Small intestine (tissue), 7 donors: Measurements from ENCODE around the gene CD58. TPM values are rescaled to one million over a fixed set of nuclear protein-coding genes. Genes with fewer than 3 reads are reported as not detected.
A peak's percentile ranks its signal among the peaks of the same experiment; 100 is the strongest.

Experiments used
- DNase-seq, 2 donors: peaks; one replicate each; pipeline versions ENCODE4 v3.0.0 to v3.0.0-alpha.2; 2013
- FAIRE-seq: peaks from 2 replicates; lab custom pipeline; 2012; peaks lifted over from hg19 to GRCh38; lab: Jason Lieb, UNC
- H3K27ac ChIP-seq, 3 donors: one replicate each; pipeline ENCODE4 v1.5.1; 2013; ENCODE audit warnings: low read length in 2 of 3, mild to moderate bottlenecking in 2 of 3, control low read depth in 1 of 3, inconsistent platforms in 1 of 3, low read depth in 1 of 3, moderate library complexity in 1 of 3
- H3K27me3 ChIP-seq, 3 donors: one replicate each; pipeline ENCODE4 v1.6.1; 2013; ENCODE audit warnings: low read length in 3 of 3, inconsistent platforms in 1 of 3; ENCODE audit not compliant: control insufficient read depth in 3 of 3, insufficient read depth in 3 of 3
- H3K36me3 ChIP-seq, 3 donors: one replicate each; pipeline ENCODE4 v1.6.1; 2013; ENCODE audit warnings: low read length in 3 of 3, inconsistent platforms in 1 of 3, low read depth in 1 of 3, mild to moderate bottlenecking in 1 of 3, moderate library complexity in 1 of 3; ENCODE audit not compliant: control insufficient read depth in 3 of 3, insufficient read depth in 2 of 3
- H3K4me1 ChIP-seq, 3 donors: one replicate each; pipeline ENCODE4 v1.6.1; 2013; ENCODE audit warnings: low read length in 2 of 3, inconsistent platforms in 1 of 3, low read depth in 1 of 3, mild to moderate bottlenecking in 1 of 3, moderate library complexity in 1 of 3; ENCODE audit not compliant: control insufficient read depth in 3 of 3, insufficient read depth in 2 of 3
- H3K4me3 ChIP-seq, 3 donors: one replicate each; pipeline ENCODE4 v1.5.1; 2013; ENCODE audit warnings: low read length in 3 of 3, control low read depth in 1 of 3, inconsistent platforms in 1 of 3, low read depth in 1 of 3, mild to moderate bottlenecking in 1 of 3, moderate library complexity in 1 of 3
- H3K9me3 ChIP-seq, 2 donors: one replicate each; pipeline ENCODE4 v1.6.1; 2013; ENCODE audit warnings: low read depth in 1 of 2, low read length in 1 of 2; ENCODE audit not compliant: control insufficient read depth in 2 of 2, insufficient read depth in 1 of 2
- WGBS, 3 donors: extraction: QIAGEN DNeasy Blood & Tissue Kit; methylation state at CpG; one replicate each; pipeline ENCODE4 v1.1.7; 2013; 5-methylcytosine and 5-hydroxymethylcytosine counted together
- polyA plus RNA-seq, 4 donors: library from polyadenylated mRNA; stranded (reverse) in 3 of 4; unstranded in 1 of 4; fragments of 200-250 nt in 3 of 4; fragments of 120-200 nt in 1 of 4; gene quantifications; one replicate each; pipeline versions ENCODE4 v1.2.1 to v1.2.3, GENCODE V29; 2013
- donor health status: healthy with polysubstance abuse.
- donor health status: control.
- donor health status: control.
- donor health status: Bipolar disorder and iron deficiency.
- donor health status: healthy.

Gene CD58
- polyA plus RNA-seq, 4 donors = 28.4 to 40.8 (median 29.6) TPM

DNA sequence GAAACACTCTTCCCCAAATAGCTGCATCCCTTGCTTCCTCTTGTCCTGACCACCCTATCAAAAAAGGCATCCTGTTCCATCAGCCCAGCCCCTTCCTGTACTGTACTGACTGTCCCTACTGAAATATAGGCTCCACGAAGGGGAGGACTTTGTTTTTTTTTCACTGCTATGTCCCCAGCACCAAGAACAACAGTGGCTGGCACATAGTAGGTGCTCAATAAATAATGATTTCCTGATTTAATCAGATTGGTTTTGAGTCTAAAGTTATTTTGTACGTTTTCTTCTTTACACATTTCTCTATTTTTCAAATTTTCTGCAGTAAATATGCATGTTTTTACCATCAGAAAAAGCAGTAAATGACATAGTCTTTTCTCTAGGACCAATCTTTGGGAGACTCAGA lies 73.9 kb downstream of the CD58 start:
- no peak for FAIRE-seq
- Histone ChIP-seq H3K36me3 (peaks cover 0 to 2% (median 0%) of the 10 kb centered on the region in 3 donors), H3K9me3 (no peaks in the 10 kb centered on the region), H3K27ac (peak overlapping the region in 1 of 3 donors; percentile 91), H3K4me3 (no peak overlapping the region), H3K4me1 (peaks cover 9 to 67% (median 20%) of the 10 kb centered on the region in 3 donors), H3K27me3 (no peaks in the 10 kb centered on the region)
- no peak for DNase-seq
- WGBS, 3 donors = 85 to 94% (median 88%) methylated on average over 2 of the region's 2 CpGs

DNA sequence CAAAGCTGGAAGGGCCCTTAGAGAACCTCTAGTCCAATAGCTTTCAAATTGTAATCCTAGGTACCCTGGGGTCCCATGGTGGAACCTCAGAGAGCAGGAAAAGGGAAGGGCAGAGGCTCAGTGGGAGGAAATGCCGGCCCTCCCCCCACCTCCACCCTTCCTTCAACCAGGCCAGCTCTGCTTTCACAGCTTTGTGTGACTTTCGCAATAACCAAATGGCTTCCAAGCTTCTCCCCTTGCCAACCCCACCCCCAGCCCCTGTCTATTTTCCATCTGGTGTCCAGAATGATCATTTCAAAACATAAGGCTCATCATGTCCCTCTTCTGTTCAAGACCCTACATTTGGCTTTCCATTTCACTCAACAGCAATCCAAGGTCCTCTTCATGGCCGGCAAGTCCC lies 74.4 kb downstream of the CD58 start:
- no peaks in the 10 kb centered on the region for H3K9me3 ChIP-seq
- no peak overlapping the region for H3K4me3 ChIP-seq
- FAIRE-seq = no peak
- peaks cover 0 to 2% (median 0%) of the 10 kb centered on the region in 3 donors for H3K36me3 ChIP-seq
- WGBS, 3 donors = 55 to 80% (median 67%) methylated on average over 3 of the region's 3 CpGs
- DNase-seq = peak in 1 of 2 donors; percentile 21
- no peaks in the 10 kb centered on the region for H3K27me3 ChIP-seq
- peak overlapping the region; percentile 17 to 91 (median 81) for H3K27ac ChIP-seq
- H3K4me1 ChIP-seq = peaks cover 7 to 73% (median 20%) of the 10 kb centered on the region in 3 donors

DNA sequence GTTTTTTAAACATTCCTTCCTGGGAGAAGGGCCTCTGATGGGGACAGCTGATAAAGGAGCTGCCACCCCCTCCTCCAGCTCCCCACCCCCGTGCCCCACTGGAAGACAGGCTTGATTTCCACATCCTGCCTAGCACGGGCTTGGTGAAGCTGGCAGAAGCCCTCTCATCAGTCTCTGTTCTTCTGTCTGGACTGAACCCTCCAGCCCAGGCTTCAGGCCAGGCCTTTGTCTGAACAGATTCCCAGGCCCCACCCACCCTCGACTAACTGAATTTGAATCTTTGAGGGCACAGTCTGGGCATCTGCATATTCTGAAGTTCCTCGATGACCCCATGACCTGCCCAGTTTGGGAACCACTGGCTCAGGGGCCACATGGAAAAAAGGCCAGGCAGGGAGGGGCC lies 75.3 kb downstream of the CD58 start:
- FAIRE-seq (no peak), DNase-seq (peak in 1 of 2 donors; percentile 49)
- H3K27me3 ChIP-seq = no peaks in the 10 kb centered on the region

DNA sequence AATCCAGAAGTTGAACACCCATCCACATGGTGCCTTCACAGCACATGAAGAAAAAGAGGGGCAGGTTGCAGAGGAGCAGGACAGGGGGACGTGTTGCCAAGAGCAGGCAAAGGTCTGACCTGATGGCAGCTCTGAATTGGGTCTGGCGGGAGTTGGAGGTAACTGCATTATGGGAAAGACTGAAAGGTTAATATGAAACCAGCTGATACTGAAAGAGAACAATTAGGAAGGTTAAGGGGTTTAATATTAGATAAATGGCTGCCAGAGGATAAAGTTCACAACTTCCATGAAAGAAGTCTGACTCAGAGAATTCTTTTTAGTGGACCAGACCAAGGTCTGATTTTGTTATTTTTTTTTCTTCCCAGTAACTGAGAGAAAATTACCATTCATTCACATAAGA lies 76.1 kb downstream of the CD58 start:
- 10 to 63% (median 37%) methylated on average over 2 of the region's 2 CpGs for WGBS, 3 donors
- H3K4me3 ChIP-seq = peak overlapping the region in 1 of 3 donors; percentile 9
- peak overlapping the region; percentile 78 to 91 (median 81) for H3K27ac ChIP-seq
- no peaks in the 10 kb centered on the region for H3K27me3 ChIP-seq
- DNase-seq (peak; percentile 79 to 95), FAIRE-seq (no peak)
- peaks cover 11 to 89% (median 20%) of the 10 kb centered on the region in 3 donors for H3K4me1 ChIP-seq
- H3K9me3 ChIP-seq = no peaks in the 10 kb centered on the region
- H3K36me3 ChIP-seq = peaks cover 0 to 2% (median 0%) of the 10 kb centered on the region in 3 donors

More for the DNA sequence above, 75.3 kb downstream of the CD58 start:
- peaks cover 8 to 81% (median 20%) of the 10 kb centered on the region in 3 donors for H3K4me1 ChIP-seq
- H3K9me3 ChIP-seq = no peaks in the 10 kb centered on the region
- 23 to 40% (median 24%) methylated on average over 4 of the region's 4 CpGs for WGBS, 3 donors
- peak overlapping the region; percentile 81 to 91 (median 84) for H3K27ac ChIP-seq
- H3K4me3 ChIP-seq = no peak overlapping the region
- H3K36me3 ChIP-seq = peaks cover 0 to 2% (median 0%) of the 10 kb centered on the region in 3 donors

DNA sequence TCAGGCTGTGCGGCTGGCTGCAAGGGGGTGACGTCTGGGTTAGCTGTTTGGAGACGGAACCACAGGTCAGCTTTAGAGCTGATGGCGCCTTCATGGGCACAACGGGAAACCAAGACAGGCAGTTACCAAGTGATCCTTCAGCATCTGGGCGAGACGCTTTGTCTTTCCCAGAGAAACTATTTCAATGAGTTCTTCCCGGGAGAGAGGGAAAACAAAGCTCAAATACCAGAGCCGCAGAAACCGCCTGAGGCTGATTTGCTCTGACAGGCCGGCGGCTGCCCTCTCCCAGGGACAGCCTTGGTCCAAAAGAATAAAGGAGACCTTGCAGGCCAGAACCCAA lies 76.5 kb downstream of the CD58 start:
- Histone ChIP-seq H3K4me1 (peaks cover 12 to 93% (median 20%) of the 10 kb centered on the region in 3 donors), H3K27ac (peak overlapping the region; percentile 71 to 91 (median 78)), H3K36me3 (peaks cover 0 to 2% (median 0%) of the 10 kb centered on the region in 3 donors), H3K4me3 (peak overlapping the region in 1 of 3 donors; percentile 10), H3K9me3 (no peaks in the 10 kb centered on the region), H3K27me3 (no peaks in the 10 kb centered on the region)
- FAIRE-seq (no peak), DNase-seq (no peak)
- 34 to 74% (median 49%) methylated on average over 12 of the region's 12 CpGs for WGBS, 3 donors

DNA sequence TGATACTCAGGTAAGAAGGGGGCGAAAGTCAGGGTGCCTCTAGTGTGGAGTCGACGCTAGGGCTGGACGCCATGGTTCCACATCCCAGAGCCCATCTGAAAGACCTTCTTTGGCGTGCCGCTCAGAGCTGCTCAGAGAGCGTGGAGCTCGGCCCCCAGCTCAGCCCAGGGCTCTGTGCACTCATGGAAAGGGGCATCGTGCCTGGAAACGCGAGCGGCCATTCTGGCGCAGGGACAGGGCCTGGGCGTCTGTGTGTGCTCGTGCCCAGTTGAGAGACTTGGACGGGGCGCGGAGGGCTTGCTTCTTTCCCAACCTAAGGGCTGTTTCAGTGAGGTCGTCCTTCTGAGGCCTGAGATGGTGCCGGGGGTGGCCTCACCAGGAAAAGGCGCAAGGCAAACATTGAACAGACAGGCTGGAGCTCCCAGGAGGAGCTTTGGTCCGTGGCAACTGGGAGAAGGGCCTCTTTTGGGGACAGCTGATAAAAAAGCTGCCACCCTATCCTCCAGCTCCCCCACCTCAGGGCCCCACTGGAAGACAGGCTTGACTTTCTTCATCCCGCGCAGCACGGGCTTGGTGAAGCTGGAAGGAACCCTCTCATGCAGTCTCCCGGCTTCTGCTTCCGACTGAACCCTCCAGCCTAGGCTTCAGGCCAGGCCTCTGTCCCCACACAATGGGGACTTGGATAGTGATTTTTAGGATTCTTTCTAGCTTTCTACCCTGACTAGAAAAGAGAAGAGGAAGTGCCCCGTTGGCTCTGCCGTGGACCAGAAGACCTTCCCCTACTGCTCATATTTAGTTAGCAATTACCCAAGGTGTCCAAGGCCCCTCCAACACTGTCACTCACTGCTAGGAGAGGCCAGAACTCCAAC lies 77.1 kb downstream of the CD58 start:
- Histone ChIP-seq H3K4me1 (peaks cover 12 to 96% (median 21%) of the 10 kb centered on the region in 3 donors), H3K4me3 (peak overlapping the region in 1 of 3 donors; percentile 10), H3K27me3 (no peaks in the 10 kb centered on the region), H3K27ac (peak overlapping the region; percentile 71 to 91 (median 78)), H3K36me3 (peaks cover 0 to 2% (median 0%) of the 10 kb centered on the region in 3 donors), H3K9me3 (no peaks in the 10 kb centered on the region)
- WGBS, 3 donors = 85 to 90% (median 88%) methylated on average over 29 of the region's 29 CpGs
- FAIRE-seq (no peak), DNase-seq (peak in 1 of 2 donors; percentile 43)

DNA sequence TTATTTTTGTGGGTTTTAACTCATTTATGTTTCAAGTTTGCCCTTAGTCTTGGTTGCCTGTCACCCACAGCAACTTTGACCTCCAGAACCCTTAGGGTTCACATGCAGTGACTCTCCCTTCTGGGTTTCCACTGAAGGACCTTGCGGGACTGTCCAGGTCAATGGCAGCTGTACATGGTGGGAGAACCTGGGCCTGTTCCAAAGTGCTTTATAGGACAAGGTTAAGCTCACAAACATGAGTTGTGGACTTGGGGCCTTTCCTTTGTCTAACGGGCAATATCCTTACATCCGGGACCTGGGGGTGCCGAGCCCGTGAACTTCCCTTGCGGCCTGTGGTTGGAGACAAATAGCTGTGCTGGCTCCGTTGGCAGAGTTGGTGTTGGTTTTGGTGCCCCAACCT lies 77.8 kb downstream of the CD58 start:
- Histone ChIP-seq H3K36me3 (peaks cover 0 to 2% (median 0%) of the 10 kb centered on the region in 3 donors), H3K27me3 (no peaks in the 10 kb centered on the region), H3K4me1 (peaks cover 12 to 95% (median 27%) of the 10 kb centered on the region in 3 donors), H3K4me3 (no peak overlapping the region), H3K9me3 (no peaks in the 10 kb centered on the region), H3K27ac (peak overlapping the region in 1 of 3 donors; percentile 91)
- DNase-seq = no peak
- no peak for FAIRE-seq
- WGBS, 3 donors = 96 to 98% (median 96%) methylated on average over 7 of the region's 7 CpGs

DNA sequence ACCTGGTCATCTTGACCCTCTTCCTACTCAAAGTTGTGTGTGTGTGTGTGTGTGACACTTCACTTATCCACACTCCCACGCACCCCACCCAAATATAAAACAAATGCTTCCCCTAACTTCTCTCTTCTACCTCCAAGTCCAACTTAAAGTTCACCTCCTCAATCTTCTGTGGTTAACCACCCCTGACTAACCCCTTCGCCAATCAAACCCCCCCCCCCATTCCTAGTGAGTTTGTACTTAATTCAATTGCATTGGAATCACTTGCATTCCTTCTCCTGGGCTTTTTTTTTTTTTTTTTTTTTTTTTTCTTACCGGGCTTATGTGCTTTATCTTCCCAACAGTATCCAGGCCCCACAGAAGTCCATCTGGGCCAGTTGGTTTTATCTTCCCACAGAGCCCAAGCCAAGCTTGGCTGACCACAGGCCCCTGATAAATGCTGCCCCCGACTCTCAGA lies 78.4 kb downstream of the CD58 start:
- WGBS, 3 donors = 53 to 70% (median 55%) methylated on average over 4 of the region's 4 CpGs
- H3K4me1 ChIP-seq = peaks cover 12 to 89% (median 27%) of the 10 kb centered on the region in 3 donors
- DNase-seq (peak in 1 of 2 donors; percentile 18), FAIRE-seq (no peak)
- no peak overlapping the region for H3K4me3 ChIP-seq
- H3K9me3 ChIP-seq = no peaks in the 10 kb centered on the region
- peaks cover 0 to 2% (median 0%) of the 10 kb centered on the region in 3 donors for H3K36me3 ChIP-seq
- peak overlapping the region in 1 of 3 donors; percentile 15 for H3K27ac ChIP-seq
- no peaks in the 10 kb centered on the region for H3K27me3 ChIP-seq
